ENCODE results near the gene ASXL2. TPM values are rescaled to one million over a fixed set of nuclear protein-coding genes. Genes with fewer than 3 reads are reported as not detected.

Gene ASXL2
- polyA plus RNA-seq, 3 donors: 3.6 to 13.4 (median 7.1) TPM

DNA sequence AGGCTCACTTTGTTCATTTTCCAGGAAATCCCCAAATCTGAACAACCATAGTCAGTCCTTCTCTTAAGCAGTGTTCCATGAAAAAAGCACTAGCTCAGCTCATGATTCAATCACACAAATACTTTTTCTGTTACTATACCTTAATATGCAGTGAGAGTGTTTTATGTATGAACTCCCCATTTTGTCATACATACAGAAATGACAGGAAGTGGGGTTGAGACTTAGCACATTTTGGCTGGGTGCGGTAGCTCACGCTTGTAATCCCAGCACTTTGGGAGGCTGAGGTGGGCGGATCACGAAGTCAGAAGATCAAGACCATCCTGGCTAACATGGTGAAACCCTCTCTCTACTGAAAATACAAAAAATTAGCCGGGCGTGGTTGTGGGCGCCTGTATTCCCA lies 149.7 kb downstream of the ASXL2 start:
- WGBS (ENCODE audit: insufficient coverage): 97% methylated on average over 3 of the region's 7 CpGs
- Histone ChIP-seq H3K27me3 (ENCODE audit: control insufficient read depth in 2 of 2, insufficient read depth in 2 of 2, low read length in 2 of 2) (no peaks in the 10 kb centered on the region), H3K9ac (ENCODE audit: insufficient read depth, low read length, poor library complexity, severe bottlenecking) (no peak overlapping the region), H4K20me1 (ENCODE audit: insufficient read depth, low read length) (no peaks in the 10 kb centered on the region), H3K27ac (ENCODE audit: low read depth in 1 of 2, low read length in 2 of 2) (no peak overlapping the region), H2AFZ (ENCODE audit: insufficient read depth, low read depth, low read length, poor library complexity, severe bottlenecking) (no peak overlapping the region), H3K9me3 (replicated peaks in 1 of 2; ENCODE audit: control insufficient read depth in 1 of 2, insufficient read depth in 1 of 2, low read length in 2 of 2) (no peaks in the 10 kb centered on the region), H3K4me1 (ENCODE audit: control insufficient read depth in 1 of 2, insufficient read depth in 2 of 2, low read length in 2 of 2) (no peaks in the 10 kb centered on the region), H3K4me3 (replicated peaks in 1 of 3; ENCODE audit: low read depth in 2 of 3, low read length in 3 of 3) (no peak overlapping the region), H3K4me2 (replicated peaks; ENCODE audit: extremely low read depth, low read length, poor library complexity, severe bottlenecking) (no peak overlapping the region), H3K79me2 (ENCODE audit: insufficient read depth, low read length) (no peaks in the 10 kb centered on the region), H3K36me3 (replicated peaks in 1 of 2; ENCODE audit: control insufficient read depth in 1 of 2, insufficient read depth in 2 of 2, low read length in 2 of 2) (no peaks in the 10 kb centered on the region)
- TF ChIP-seq, protein P1, sequence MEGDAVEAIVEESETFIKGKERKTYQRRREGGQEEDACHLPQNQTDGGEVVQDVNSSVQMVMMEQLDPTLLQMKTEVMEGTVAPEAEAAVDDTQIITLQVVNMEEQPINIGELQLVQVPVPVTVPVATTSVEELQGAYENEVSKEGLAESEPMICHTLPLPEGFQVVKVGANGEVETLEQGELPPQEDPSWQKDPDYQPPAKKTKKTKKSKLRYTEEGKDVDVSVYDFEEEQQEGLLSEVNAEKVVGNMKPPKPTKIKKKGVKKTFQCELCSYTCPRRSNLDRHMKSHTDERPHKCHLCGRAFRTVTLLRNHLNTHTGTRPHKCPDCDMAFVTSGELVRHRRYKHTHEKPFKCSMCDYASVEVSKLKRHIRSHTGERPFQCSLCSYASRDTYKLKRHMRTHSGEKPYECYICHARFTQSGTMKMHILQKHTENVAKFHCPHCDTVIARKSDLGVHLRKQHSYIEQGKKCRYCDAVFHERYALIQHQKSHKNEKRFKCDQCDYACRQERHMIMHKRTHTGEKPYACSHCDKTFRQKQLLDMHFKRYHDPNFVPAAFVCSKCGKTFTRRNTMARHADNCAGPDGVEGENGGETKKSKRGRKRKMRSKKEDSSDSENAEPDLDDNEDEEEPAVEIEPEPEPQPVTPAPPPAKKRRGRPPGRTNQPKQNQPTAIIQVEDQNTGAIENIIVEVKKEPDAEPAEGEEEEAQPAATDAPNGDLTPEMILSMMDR (IDR thresholded peaks at IDR 0.05): no peak
- no peak for DNase-seq
- Mint-ChIP-seq H3K4me1 (no peaks in the 10 kb centered on the region), H3K27me3 (ENCODE audit: low read depth in 3 of 3) (peaks cover 2 to 5% (median 3%) of the 10 kb centered on the region in 3 donors), H3K9me3 (peaks cover 0 to 5% (median 0%) of the 10 kb centered on the region in 7 donors), H3K4me3 (no peak overlapping the region), H3K27ac (no peak overlapping the region), H3K36me3 (no peaks in the 10 kb centered on the region)
- intact Hi-C loops (cut with micrococcal nuclease): no loop called here

DNA sequence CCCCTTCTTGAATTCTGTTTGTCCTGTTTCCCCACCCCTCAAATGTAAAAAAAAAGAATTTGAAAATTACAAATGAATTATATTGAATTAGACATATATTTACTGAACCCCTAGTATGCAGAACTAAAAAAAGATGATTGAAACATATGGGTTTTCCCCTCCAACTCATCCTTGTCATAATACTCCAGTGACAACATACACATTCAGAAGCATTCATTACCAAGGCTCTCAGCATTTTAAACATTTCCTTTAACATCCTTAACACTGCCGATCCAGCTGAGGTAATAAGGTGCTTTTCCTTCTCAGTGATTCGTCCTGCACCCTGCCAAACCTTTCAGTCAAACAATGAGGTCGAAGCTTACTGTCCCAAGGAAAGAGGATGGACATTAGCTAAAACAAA lies 151.8 kb downstream of the ASXL2 start:
- no peaks in the 10 kb centered on the region for H3K4me1 Mint-ChIP-seq
- no peak overlapping the region for H3K4me2 ChIP-seq (replicated peaks; ENCODE audit: extremely low read depth, low read length, poor library complexity, severe bottlenecking)
- no peaks in the 10 kb centered on the region for H3K4me1 ChIP-seq (ENCODE audit: control insufficient read depth in 1 of 2, insufficient read depth in 2 of 2, low read length in 2 of 2)
- H3K4me3 Mint-ChIP-seq: no peak overlapping the region
- peak in 1 of 3 donors; percentile 19 for DNase-seq
- no peaks in the 10 kb centered on the region for H3K27me3 ChIP-seq (ENCODE audit: control insufficient read depth in 2 of 2, insufficient read depth in 2 of 2, low read length in 2 of 2)
- peaks cover 0 to 5% (median 0%) of the 10 kb centered on the region in 7 donors for H3K9me3 Mint-ChIP-seq
- H3K9ac ChIP-seq (ENCODE audit: insufficient read depth, low read length, poor library complexity, severe bottlenecking): no peak overlapping the region
- no peak overlapping the region for H2AFZ ChIP-seq (ENCODE audit: insufficient read depth, low read depth, low read length, poor library complexity, severe bottlenecking)
- no peaks in the 10 kb centered on the region for H4K20me1 ChIP-seq (ENCODE audit: insufficient read depth, low read length)
- TF ChIP-seq, protein P1 (IDR thresholded peaks at IDR 0.05): no peak
- WGBS (ENCODE audit: insufficient coverage): 100% methylated on average over 1 of the region's 3 CpGs
- no peaks in the 10 kb centered on the region for H3K36me3 Mint-ChIP-seq
- no peak overlapping the region for H3K27ac ChIP-seq (ENCODE audit: low read depth in 1 of 2, low read length in 2 of 2)
- peaks cover 4 to 5% (median 4%) of the 10 kb centered on the region in 3 donors for H3K27me3 Mint-ChIP-seq (ENCODE audit: low read depth in 3 of 3)
- no peaks in the 10 kb centered on the region for H3K36me3 ChIP-seq (replicated peaks in 1 of 2; ENCODE audit: control insufficient read depth in 1 of 2, insufficient read depth in 2 of 2, low read length in 2 of 2)
- intact Hi-C loops (cut with micrococcal nuclease): no loop called here
- no peak overlapping the region for H3K4me3 ChIP-seq (replicated peaks in 1 of 3; ENCODE audit: low read depth in 2 of 3, low read length in 3 of 3)
- H3K9me3 ChIP-seq (replicated peaks in 1 of 2; ENCODE audit: control insufficient read depth in 1 of 2, insufficient read depth in 1 of 2, low read length in 2 of 2): no peaks in the 10 kb centered on the region
- H3K79me2 ChIP-seq (ENCODE audit: insufficient read depth, low read length): no peaks in the 10 kb centered on the region
- H3K27ac Mint-ChIP-seq: no peak overlapping the region
